GM19372 (cell line): ENCODE measurements around the gene AOC3.
"Not testable (repeated sequence)": the region's sequence is repeated elsewhere in the genome, so short reads cannot be mapped to it uniquely, and the experiment has no call there.

ENCODE experiments used
- ATAC-seq: cut with Tn5 transposase; IDR thresholded peaks from one replicate; pipeline ENCODE4 v1.9.1; 2021; ENCODE audit warnings: mild to moderate bottlenecking, low read depth, moderate library complexity; ENCODE audit not compliant: unreplicated experiment

Gene AOC3

DNA sequence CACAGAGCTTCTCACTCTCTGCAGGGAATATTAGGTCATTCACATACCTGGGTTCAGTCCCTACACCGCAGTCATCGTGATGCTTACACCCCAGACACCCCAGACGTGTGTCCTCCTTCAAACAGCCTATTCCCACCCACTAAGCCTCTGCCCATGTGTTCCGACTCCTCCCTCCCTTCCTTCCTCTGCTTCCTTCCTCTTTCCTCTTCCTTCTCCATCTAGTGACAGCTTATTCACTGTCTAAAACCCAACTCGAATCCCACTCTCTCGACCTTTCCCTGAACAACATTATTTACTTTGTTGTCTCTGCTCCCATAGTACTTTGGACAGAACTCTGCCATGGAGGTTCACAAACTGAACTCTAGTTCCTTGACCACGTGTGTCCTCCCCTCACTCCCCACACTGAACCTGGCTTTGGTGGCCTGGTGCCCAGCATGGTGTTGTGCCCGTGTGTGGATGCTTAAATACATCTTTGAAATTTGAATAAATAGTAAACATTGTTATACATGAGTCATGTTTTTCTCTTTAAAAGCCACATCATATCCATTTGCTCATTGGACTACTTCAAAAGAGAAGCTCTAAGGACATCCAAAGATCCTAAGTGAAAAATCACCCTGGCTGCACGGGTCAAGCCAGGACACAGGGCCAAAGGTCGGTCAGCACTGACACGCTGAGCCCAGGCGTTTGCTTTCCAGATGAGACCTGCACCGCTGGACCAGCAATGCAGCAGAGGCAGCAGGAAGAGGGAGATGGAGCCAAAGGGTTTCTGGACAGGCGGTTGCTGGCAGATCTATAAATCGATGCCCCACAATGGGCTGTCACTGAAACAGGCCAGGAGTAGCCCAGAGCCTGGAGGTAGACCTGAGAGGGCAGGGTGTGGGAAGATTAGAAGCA is 35.5 kb downstream of the AOC3 start:
- no peak for ATAC-seq

DNA sequence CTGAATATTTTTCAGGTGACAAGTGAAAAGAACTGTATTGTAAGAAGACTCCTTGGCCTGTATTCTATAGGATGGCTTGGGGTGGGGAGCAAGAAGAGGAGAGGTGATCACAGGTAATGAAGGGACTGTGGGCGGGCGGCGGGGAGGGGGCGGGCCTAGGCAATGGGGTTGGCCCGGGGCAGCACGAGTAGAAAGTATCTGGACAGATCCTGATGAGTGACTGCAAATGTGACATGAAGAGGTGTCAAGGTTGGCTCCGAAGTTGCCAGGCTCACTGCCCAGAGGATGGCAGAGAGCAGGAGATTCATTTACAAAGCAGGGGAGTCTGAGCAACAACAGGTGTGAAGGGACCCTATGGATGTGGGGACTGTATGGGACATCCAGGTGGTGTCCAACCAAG is 38.8 kb downstream of the AOC3 start:
- ATAC-seq = no peak

DNA sequence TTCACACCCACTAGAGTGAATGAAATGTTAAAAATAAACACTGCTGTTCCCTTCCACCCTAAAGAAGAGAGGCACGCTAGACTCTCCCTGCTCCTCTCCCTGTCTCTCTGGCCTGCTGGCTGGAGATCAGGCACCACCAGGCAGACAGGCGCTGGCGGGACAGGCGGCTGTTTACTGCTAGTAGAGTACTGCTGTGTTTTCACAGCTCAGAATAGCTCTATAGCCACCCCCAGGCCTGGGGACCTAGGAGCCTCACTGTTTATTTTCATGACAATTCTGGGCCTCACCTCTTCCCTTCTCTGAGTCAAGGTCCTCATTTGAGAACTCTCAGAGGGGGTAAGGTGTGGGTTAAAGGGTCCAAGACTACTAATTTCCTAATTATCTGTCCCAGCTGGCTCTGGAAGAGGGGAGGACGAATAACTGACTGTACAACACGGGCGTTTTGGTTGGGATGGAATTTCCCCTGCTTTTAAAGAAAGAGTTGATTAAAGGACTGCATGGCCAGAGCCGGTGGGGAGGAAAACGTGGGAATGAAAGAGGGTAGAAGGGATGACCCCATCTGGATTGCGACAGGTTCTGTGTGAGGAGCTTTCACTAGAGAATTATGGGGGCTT is 40.6 kb downstream of the AOC3 start:
- ATAC-seq = no peak

DNA sequence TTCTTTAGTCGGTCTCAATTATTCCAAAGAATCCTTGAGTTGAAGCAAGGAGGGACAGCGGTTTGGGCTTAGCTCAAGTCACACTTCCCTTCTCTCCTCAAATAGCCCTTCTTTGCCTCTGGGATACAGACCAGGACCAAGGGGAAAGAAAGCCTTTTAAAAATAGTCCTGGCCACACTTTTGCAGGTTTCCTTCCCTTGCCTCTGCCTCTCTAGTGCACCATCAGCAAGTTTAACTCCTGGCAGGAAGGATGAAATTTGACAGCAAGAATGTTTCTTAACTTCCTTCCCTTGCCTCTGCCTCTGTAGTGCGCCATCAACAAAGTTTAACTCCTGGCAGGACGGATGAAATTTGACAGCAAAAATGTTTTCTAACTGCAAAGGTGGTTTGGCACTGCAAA is 42.4 kb downstream of the AOC3 start:
- ATAC-seq = no peak

DNA sequence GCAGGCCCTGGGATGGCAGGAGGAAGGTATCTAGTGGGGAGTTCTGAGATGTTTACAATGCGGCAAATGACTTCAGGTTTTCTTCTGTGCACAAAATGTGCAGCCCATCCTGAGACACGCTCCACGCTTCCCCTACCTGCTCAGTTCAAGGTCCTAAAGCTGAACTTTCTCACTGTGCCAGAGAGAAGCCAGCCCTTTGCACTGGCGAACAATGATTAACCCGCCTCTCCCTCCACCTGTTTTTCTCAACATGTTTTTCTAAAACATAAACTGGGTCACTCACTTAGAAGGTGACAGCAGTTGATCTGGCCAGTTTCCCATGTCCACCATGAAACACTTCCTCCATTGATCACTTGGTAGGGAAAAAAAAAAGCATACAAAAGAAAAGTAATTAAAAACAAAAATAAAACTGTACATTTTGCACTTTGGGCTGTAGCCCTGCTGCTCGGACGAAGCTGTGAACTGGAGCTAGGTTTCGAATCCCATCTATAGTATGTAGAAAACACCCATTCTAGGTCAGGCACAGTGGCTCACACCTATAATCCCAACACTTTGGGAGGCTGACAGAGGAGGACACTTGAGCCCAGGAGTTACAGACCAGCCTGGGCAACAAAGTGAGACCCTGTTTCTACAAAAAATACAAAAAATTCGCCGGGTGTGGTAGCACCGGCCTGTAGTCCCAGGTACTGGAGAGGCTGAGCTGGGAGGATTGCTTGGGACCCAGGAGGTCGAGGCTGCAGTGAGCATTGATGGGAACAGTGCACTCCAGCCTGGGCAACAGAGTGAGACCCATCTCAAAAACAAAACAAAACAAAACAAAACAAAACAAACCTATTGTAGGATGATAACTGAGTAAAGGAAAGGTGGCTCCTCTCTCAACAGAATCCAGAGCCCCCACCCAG is 43.5 kb downstream of the AOC3 start:
- ATAC-seq = no peak

DNA sequence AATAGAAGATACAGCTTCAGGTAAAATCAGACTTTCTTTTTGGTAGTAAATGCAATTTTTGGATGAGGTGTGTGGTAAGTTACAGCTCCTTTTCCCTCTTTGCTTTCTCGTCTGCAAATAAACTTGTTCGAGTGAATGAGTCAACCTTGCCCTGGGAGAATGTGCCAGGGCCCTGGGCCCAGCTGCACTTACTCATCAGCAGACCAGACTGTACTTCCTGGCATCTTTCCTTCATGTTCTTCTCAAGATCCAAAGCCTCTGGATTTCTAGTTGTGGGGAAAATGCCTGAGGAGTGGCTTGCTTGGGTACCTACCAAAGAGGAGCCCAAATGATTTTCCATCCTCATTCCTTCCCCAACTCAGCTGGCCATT is 44.2 kb downstream of the AOC3 start:
- no peak for ATAC-seq

DNA sequence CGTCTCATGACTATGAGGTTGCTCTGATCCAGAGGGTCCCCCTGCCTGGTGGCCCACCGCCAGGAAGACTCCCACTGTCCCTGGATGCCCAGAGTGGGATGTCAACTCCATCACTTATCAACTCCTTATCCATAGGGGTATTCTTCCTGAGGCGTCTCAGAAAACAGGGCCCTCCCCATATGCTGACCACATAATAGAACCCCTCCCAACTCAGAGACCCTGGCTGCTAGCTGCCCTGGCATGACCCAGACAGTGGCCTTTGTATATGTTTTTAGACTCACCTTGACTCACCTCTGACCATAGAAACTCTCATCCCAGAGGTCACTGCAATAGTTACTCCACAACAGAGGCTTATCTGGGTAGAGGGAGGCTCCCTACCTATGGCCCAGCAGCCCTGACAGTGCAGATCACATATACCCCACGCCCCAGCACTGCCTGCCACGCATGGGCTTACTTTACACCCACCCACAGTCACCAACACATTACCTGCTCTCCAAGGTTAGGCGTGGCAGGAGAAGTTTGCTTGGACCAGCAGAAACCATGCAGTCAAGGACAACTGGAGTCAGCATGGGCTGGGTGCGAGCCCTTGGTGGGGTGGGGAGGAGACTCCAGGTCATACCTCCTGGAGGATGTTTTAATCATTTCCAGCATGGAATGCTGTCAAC is 47.3 kb downstream of the AOC3 start:
- ATAC-seq = no peak

DNA sequence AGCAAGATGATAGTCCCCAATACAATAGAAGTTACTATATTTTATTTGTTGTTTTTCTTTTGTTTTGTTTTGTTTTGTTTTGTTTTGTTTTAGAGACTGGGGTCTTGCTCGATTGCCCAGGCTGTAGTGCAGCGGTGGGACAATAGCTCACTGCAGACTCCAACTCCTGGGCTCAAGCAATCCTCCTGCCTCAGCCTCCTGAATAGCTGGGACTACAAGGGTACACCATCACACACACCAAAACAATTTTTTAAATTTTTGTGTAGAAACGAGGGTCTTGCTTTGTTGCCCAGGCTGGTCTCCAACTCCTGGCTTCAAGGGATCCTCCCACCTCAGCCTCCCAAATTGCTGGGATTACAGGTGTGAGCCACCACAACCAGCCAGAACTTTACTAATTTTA is 49.0 kb downstream of the AOC3 start:
- not testable (repeated sequence) for ATAC-seq

DNA sequence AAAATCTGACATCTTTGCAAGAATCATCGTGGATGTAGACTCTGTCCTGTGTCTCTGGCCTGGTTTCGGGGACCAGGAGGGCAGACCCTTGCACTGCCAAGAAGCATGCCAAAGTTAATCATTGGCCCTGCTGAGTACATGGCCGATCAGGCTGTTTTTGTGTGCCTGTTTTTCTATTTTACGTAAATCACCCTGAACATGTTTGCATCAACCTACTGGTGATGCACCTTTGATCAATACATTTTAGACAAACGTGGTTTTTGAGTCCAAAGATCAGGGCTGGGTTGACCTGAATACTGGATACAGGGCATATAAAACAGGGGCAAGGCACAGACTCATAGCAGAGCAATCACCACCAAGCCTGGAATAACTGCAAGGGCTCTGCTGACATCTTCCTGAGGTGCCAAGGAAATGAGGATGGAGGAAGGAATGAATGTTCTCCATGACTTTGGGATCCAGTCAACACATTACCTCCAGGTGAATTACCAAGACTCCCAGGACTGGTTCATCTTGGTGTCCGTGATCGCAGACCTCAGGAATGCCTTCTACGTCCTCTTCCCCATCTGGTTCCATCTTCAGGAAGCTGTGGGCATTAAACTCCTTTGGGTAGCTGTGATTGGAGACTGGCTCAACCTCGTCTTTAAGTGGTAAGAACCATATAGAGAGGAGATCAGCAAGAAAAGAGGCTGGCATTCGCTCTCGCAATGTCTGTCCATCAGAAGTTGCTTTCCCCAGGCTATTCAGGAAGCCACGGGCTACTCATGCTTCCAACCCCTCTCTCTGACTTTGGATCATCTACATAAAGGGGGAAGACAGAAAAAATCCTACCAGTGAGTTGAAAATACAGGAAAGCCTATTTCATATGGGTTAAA is 49.7 kb downstream of the AOC3 start, which contains the start of gene G6PC1:
Gene G6PC1, plus strand, starts transcription at position 340 of the 872 bp plus-strand sequence. Its CDS starts 78 bp downstream, at position 418.
- ATAC-seq = no peak

DNA sequence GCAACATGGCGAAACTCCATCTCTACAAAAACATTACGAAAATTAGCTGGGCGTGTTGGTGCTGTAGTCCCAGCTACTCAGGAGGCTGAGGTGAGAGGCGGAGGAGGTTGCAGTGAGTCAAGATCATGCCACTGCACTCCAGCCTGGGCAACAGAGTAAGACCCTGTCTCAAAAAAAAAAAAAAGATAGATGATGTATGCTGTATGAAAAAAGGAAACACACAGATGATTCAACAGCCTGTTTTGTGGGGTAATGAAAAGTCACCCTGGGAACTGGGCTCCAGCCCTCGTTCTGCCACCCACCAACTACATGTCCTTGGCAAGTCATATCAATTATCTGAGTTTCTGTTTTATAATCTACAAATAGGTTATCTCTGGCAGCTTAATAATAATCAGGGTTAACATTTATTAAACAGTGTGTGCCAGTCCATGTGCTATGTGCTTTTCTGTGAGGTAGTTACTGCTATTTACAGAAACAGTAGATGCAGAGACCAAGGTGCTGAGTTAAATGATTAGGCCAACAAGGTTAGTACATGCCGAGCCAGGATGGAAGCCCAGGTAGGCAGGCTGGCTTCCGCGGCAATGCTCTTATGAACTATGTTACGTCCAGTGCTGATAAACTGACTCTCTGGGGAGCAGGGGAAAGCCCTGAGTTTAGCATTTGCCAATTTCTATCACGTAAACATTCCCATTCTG is 50.7 kb downstream of the AOC3 start:
- no peak for ATAC-seq

DNA sequence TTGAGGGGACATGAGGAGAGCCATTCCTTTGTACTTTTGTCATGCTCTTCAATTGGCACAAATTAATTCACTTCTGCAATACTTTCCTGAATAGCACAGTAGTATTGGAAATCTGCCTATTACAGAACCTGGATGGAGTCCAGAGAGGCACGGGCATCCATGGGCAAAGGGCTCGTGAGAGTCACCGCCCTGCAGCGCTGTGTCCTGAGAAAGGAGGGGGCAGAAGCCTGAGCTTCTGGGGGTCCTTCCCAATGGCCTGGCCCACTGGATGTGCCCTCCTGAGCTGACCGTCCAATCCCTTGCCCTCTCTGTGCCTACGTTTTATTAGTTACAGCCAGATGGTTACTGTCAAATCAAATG is 53.1 kb downstream of the AOC3 start:
- ATAC-seq = no peak

DNA sequence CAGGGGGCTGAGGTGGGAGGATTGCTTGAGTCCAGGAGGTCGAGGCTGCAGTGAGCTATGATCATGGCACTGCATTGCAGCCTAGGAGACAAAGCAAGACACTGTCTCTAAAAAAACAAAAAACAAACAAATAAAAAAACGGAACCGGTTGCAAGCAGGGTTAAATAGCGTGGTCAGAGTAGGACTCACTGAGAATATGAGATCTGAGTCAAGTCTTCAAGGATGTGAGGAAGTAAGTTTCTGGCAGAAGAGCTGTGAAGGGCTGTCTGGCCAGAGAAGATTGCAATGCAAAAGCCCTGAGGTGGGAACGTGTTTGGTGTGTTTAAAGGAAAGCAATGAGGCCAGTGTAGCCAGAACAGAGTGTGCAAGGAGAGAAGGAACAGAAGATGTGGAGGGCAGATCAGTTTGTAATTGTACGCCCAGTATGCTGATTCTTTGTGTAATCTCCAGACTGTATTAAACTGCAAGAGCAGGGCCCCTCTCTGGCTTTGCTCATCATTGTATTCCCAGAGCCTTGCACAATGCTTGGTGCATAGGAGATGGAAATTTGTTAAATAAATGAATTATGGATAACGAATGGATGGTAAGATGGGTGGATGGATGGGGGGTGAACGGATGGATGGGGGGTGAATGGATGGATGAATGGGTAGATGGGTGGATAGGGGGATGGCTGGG is 55.9 kb downstream of the AOC3 start:
- no peak for ATAC-seq
